ENCODE results near the gene SUGCT. TPM values are rescaled to one million over a fixed set of nuclear protein-coding genes. Genes with fewer than 3 reads are reported as not detected.
A peak's percentile ranks its signal among the peaks of the same experiment; 100 is the strongest.

SUGCT gene
- total RNA-seq, 1 experiment from 2014 or later = 1.5 TPM

GRCh38 chr7:40526951-40527715, 392.3 kb downstream of the SUGCT start:
- Histone ChIP-seq H3K36me3 (no peaks in the 10 kb centered on the region), H3K4me3 (no peak overlapping the region), H3K27me3 (peaks cover 2% of the 10 kb centered on the region; the same call in 1 of the 2 replicates), H3K9me3 (no peaks in the 10 kb centered on the region)
- no peak for DNase-seq

- no peak overlapping the region for H3K4me3 ChIP-seq
Observed at GRCh38 chr7:40527723-40528122, 392.9 kb downstream of the SUGCT start.

GRCh38 chr7:40530292-40530691, 395.5 kb downstream of the SUGCT start:
- H3K36me3 ChIP-seq = no peaks in the 10 kb centered on the region
- no peak overlapping the region for H3K4me3 ChIP-seq
- no peak for DNase-seq
- peaks cover 2% of the 10 kb centered on the region; the same call in 1 of the 2 replicates for H3K27me3 ChIP-seq
- H3K9me3 ChIP-seq = no peaks in the 10 kb centered on the region

More at GRCh38 chr7:40527723-40528122, 392.9 kb downstream of the SUGCT start:
- DNase-seq = no peak
- H3K27me3 ChIP-seq = peaks cover 2% of the 10 kb centered on the region; the same call in 1 of the 2 replicates
- H3K9me3 ChIP-seq = no peaks in the 10 kb centered on the region
- no peaks in the 10 kb centered on the region for H3K36me3 ChIP-seq

GRCh38 chr7:40531956-40532355, 397.2 kb downstream of the SUGCT start:
- peaks cover 2% of the 10 kb centered on the region; the same call in 1 of the 2 replicates for H3K27me3 ChIP-seq
- no peak for DNase-seq

GRCh38 chr7:40535678-40536077, 400.9 kb downstream of the SUGCT start:
- Histone ChIP-seq H3K36me3 (no peaks in the 10 kb centered on the region), H3K27me3 (no peaks in the 10 kb centered on the region), H3K4me3 (no peak overlapping the region), H3K9me3 (no peaks in the 10 kb centered on the region)
- DNase-seq = no peak

More at GRCh38 chr7:40531956-40532355, 397.2 kb downstream of the SUGCT start:
- H3K36me3 ChIP-seq = no peaks in the 10 kb centered on the region
- no peaks in the 10 kb centered on the region for H3K9me3 ChIP-seq
- no peak overlapping the region for H3K4me3 ChIP-seq

GRCh38 chr7:40536421-40536820, 401.6 kb downstream of the SUGCT start:
- Histone ChIP-seq H3K4me3 (no peak overlapping the region), H3K36me3 (no peaks in the 10 kb centered on the region), H3K9me3 (no peaks in the 10 kb centered on the region), H3K27me3 (no peaks in the 10 kb centered on the region)
- DNase-seq = no peak

- no peaks in the 10 kb centered on the region for H3K27me3 ChIP-seq
Observed at GRCh38 chr7:40538281-40538680, 403.5 kb downstream of the SUGCT start.

GRCh38 chr7:40541336-40541735, 406.5 kb downstream of the SUGCT start:
- H3K9me3 ChIP-seq = no peaks in the 10 kb centered on the region
- H3K36me3 ChIP-seq = no peaks in the 10 kb centered on the region
- no peak overlapping the region for H3K4me3 ChIP-seq
- DNase-seq = no peak
- H3K27me3 ChIP-seq = no peaks in the 10 kb centered on the region

More at GRCh38 chr7:40538281-40538680, 403.5 kb downstream of the SUGCT start:
- H3K9me3 ChIP-seq = no peaks in the 10 kb centered on the region
- H3K4me3 ChIP-seq = no peak overlapping the region
- H3K36me3 ChIP-seq = no peaks in the 10 kb centered on the region
- no peak for DNase-seq

GRCh38 chr7:40542982-40543741, 408.4 kb downstream of the SUGCT start:
- DNase-seq = no peak
- Histone ChIP-seq H3K36me3 (no peaks in the 10 kb centered on the region), H3K27me3 (no peaks in the 10 kb centered on the region), H3K4me3 (no peak overlapping the region), H3K9me3 (no peaks in the 10 kb centered on the region)

- H3K27me3 ChIP-seq = no peaks in the 10 kb centered on the region
- no peak for DNase-seq
- no peak overlapping the region for H3K4me3 ChIP-seq
- H3K36me3 ChIP-seq = no peaks in the 10 kb centered on the region
- no peaks in the 10 kb centered on the region for H3K9me3 ChIP-seq
Observed at GRCh38 chr7:40544221-40544723, 409.5 kb downstream of the SUGCT start.

- DNase-seq = no peak
- Histone ChIP-seq H3K36me3 (no peaks in the 10 kb centered on the region), H3K27me3 (no peaks in the 10 kb centered on the region), H3K9me3 (no peaks in the 10 kb centered on the region), H3K4me3 (no peak overlapping the region)
Observed at GRCh38 chr7:40544871-40545303, 410.1 kb downstream of the SUGCT start.

GRCh38 chr7:40545739-40546138, 410.9 kb downstream of the SUGCT start:
- no peaks in the 10 kb centered on the region for H3K36me3 ChIP-seq
- H3K4me3 ChIP-seq = no peak overlapping the region
- DNase-seq = no peak
- no peaks in the 10 kb centered on the region for H3K9me3 ChIP-seq
- H3K27me3 ChIP-seq = no peaks in the 10 kb centered on the region

GRCh38 chr7:40546616-40547501, 412.1 kb downstream of the SUGCT start:
- no peaks in the 10 kb centered on the region for H3K27me3 ChIP-seq
- no peaks in the 10 kb centered on the region for H3K36me3 ChIP-seq
- no peaks in the 10 kb centered on the region for H3K9me3 ChIP-seq
- DNase-seq = no peak
- no peak overlapping the region for H3K4me3 ChIP-seq

- no peaks in the 10 kb centered on the region for H3K9me3 ChIP-seq
- H3K27me3 ChIP-seq = no peaks in the 10 kb centered on the region
- no peak overlapping the region for H3K4me3 ChIP-seq
- DNase-seq = no peak
- H3K36me3 ChIP-seq = no peaks in the 10 kb centered on the region
Observed at GRCh38 chr7:40549372-40550039, 414.7 kb downstream of the SUGCT start.

GRCh38 chr7:40551685-40552576, 417.1 kb downstream of the SUGCT start:
- Histone ChIP-seq H3K27me3 (no peaks in the 10 kb centered on the region), H3K4me3 (no peak overlapping the region), H3K9me3 (no peaks in the 10 kb centered on the region), H3K36me3 (no peaks in the 10 kb centered on the region)
- DNase-seq = peak; percentile 10

Data from MG63 (cell line).